LNCaP clone FGC (cell line): ENCODE results near the gene TSHZ1.
A peak's percentile ranks its signal among the peaks of the same experiment; 100 is the strongest.

Experiments used
- DNase-seq: peaks from one replicate; pipeline ENCODE4 v3.0.0-alpha.2; 2011; ENCODE audit warnings: low read depth
- H3K4me3 ChIP-seq: 2 replicates; pipeline ENCODE4 v1.5.1; 2011; ENCODE audit warnings: mild to moderate bottlenecking, low read depth, low read length, control low read depth
- TF ChIP-seq, protein P1 (sequence below): IDR thresholded peaks from 2 replicates; pipeline ENCODE4 v1.5.1; 2012; ENCODE audit warnings: mild to moderate bottlenecking; ENCODE audit not compliant: control insufficient read depth, insufficient read depth; ENCODE audit errors: extremely low read depth

TSHZ1 gene

DNA sequence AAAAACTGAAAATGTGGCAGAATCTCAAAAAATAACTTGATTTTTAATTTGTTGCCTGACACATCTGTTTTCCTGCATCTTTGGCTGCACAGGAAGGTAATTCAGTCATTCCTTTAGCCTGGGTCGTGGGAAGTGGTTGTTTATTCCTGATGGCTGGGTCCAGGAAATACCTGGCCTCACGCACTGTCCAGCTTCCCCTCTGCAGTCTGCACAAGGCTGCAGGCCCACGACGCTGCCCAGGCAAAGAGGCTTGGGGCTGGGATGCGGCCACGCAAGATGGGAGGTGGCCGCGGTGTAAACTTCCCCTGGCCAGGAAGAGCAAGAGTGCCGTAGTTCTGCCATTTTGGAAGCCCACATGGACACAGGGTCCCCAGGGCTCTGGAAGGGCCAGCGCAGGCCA lies 28.2 kb downstream of the TSHZ1 start:
- DNase-seq = no peak
- H3K4me3 ChIP-seq = no peak overlapping the region
- TF ChIP-seq, protein P1, sequence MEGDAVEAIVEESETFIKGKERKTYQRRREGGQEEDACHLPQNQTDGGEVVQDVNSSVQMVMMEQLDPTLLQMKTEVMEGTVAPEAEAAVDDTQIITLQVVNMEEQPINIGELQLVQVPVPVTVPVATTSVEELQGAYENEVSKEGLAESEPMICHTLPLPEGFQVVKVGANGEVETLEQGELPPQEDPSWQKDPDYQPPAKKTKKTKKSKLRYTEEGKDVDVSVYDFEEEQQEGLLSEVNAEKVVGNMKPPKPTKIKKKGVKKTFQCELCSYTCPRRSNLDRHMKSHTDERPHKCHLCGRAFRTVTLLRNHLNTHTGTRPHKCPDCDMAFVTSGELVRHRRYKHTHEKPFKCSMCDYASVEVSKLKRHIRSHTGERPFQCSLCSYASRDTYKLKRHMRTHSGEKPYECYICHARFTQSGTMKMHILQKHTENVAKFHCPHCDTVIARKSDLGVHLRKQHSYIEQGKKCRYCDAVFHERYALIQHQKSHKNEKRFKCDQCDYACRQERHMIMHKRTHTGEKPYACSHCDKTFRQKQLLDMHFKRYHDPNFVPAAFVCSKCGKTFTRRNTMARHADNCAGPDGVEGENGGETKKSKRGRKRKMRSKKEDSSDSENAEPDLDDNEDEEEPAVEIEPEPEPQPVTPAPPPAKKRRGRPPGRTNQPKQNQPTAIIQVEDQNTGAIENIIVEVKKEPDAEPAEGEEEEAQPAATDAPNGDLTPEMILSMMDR = no peak

DNA sequence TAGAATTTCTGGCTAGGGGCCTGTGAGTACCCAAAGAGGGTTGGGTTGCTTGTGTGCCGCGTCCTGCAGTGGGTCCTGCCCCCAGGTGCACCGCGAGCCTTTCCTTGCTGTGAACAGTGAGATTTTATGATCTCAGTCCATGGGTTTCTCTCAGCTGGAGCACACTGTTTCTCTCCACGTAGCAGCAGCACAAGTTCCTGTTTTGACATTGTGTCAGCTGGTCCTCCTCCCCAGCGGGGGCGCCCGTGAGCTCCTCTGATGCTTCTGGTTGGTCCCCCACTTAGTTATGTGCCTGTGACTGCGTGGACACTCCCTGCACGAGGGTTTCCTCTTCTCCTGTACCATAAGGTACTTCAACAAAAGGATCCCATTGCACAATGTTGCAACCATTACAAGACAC lies 29.8 kb downstream of the TSHZ1 start:
- H3K4me3 ChIP-seq = no peak overlapping the region
- DNase-seq = no peak
- TF ChIP-seq, protein P1 = no peak

DNA sequence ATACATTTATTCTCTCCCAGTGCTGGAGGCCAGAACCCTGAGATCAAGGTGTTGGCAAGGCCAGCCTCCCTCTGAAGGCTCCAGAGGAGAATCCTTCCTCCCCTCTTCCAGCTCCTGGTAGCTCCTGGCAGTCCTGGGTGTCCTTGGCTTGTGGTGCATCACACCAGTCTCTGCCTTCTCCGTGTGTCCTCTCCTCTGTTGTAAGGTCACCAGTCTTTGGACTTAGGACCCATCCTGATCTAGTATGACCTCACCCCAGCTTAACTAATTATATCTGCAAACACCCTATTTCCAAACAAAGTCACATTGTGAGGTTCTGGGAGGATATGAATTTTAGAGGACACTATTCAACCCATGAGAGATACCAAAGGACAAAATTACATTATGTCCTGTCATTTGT lies 31.1 kb downstream of the TSHZ1 start:
- H3K4me3 ChIP-seq = no peak overlapping the region
- TF ChIP-seq, protein P1 = no peak
- no peak for DNase-seq

DNA sequence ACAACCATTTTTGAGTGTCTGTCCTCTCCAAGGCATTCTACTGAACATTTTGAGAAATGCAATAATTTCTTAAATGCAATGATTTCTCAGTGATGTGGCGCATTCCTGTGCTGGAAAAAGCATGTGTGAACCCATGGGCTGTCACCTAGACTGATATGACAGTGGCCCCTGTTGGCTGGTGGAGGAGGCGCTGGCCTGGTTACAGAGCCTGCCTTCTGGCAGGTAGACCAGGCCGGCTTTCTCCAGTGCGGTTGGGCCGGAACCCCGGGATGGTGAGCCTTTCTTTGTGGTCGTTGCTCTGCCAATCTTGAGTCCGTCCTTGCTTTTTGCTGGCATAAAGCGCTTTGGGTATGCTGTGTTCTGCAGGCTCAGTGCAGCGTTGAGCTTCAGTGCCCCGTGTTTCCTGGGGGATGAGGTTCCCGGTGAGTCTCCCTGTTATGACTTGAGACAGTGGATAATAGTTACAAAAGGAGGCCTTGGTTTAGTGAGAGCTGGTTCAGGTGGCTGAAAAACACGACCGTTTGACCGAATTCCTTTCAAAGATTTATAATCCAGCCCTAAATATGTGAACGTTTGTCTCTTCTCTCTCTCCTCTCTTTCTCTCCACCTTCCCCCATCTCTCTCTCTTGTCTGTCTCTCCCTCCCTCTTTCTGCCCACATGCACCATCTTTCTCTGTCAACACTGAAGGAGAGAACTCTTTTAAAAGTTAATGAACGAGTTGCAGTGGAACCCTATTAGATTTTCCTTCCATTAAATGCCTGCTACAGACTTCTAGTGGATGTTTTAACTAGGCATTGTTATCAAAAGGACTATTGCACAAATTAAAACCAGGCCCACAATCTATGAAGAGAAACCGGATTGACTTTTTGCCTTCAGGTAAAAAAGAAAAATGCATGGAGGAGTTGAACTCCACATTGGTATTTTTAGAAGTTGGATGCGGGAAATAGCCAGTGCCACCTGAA lies 34.0 kb downstream of the TSHZ1 start:
- H3K4me3 ChIP-seq = no peak overlapping the region
- TF ChIP-seq, protein P1 = peak; percentile 20
- no peak for DNase-seq

DNA sequence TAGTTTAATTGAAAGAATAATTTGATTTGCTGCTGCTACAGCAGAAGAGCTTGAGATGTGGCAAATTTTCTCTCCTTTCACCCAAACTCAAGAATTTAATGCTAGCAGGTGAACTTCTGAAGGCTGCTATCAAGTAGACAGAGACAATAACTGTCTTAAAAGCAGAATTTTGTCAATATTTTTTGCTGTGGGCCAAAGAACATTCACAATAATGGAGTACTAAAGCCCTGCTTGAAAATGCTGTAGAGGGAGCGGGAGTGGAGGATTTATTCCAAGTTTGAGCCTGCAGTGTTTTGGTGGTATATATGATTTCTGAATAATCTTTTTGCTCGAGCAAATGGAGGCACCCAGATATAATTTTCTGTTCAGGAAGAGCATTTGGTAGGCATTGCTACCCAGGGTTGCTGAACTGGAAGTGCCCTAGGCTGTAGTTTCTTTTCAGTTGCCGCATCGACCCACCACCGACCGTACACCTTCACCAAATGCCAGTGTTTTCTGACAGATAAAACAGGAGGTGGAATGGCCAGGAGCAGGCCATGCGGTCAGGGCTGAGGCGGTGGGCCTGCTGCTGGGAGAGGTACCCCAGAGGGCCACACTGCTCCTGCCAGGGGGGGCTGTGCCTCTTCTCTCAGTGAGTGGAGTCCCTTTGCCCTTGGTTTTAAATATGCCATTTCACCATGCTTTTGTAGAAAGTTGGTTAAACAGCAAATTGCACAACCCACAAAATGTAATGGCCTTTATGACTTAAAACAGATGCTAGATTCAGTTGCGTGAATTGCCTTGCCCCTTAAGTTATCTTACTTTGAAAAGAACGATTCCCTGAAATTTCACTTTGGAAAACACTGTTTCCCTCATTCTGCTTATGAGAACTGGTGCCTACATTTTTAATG lies 36.4 kb downstream of the TSHZ1 start:
- DNase-seq = no peak
- TF ChIP-seq, protein P1 = no peak
- peak overlapping the region; percentile 47 for H3K4me3 ChIP-seq

DNA sequence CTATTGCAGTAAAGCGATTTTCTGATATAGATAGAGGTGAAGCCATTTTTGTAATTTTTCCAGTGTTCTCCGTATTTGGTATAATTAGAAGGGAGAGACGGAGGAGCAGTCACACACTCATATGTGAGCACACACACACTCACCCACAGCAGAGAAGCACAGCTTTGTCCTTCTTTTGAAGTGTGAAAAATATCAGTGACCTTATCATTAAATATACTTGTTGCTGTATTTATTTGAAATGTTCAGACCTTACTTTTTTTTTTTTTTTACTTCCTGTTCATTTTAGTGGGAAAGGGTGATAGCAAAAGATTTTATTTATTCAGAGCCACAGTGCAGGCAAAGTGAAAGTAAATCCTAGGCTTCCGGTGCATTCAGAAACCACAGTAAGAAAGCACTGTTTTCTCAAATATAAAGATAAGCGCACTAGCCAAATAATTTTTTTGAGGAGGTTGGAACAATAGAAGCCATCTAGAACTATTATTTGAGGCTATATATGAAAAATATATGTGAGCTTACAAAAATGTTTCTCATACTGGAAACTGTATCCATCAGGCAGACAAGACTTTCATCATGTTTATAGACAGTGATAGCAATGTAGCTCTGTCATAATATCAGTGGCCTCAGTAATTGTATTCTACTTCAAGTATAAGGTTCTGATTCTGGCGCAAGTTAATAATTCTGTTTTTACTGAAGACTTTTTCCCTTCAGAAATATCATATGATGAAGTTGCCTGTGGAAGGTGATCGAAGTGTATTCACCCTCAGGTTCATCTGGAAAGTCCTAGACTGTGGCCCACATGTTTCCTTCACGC lies 37.2 kb downstream of the TSHZ1 start:
- H3K4me3 ChIP-seq = peak overlapping the region; percentile 47
- no peak for DNase-seq
- TF ChIP-seq, protein P1 = no peak
